GM21717 (cell line): Measurements from ENCODE around the gene SV2C.

Experiments used
- ATAC-seq: cut with Tn5 transposase; IDR thresholded peaks from one replicate; pipeline ENCODE4 v1.9.1; 2021; ENCODE audit warnings: mild to moderate bottlenecking, moderate library complexity; ENCODE audit not compliant: unreplicated experiment

SV2C gene

DNA sequence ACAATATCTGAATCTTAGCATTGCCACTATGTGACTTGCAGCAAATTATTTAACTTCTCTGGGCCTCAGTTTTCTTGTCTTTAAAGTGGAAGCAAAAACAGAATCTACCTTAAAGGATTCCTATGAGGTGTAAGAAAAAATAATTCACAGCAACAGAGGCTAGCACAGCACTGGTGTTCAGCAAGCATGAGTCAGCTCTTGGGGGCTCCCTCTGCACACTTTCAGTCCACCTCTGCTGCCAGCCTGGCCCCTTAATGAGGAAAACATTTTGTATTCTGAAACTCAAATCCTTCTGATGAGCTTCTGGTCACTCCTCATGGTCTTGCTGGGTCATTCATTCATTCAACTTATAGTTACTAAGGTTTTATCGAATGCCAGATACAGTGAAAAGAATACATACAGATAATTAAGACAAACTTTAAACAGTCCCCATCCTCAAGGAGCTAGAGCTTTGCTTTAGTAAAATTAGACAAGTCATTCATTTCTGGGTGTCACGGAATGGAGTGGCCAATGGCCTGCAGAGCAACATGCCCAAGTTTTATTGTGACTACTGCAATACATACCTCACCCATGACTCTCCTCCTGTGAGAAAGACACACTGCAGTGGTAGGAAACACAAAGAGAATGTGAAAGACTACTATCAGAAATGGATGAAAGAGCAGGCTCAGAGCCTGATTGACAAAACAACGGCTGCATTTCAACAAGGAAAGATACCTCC is 293.1 kb downstream of the SV2C start:
- no peak for ATAC-seq

DNA sequence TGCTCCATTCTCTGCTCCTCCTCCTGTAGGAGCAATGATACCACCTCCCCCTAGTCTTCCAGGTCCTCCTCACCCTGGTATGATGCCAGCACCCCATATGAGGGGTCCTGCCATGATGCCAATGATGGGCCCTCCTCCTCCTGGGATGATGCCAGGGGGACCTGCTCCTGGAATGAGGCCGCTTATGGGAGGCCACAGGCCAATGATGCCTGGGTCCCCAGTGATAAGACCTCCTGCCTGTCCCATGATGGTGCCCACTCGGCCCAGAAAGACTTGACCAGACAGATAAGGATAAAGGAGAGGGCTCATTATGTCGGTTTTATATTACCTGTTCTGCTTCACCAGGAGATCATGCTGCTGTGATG is 293.7 kb downstream of the SV2C start:
- ATAC-seq, result no peak

DNA sequence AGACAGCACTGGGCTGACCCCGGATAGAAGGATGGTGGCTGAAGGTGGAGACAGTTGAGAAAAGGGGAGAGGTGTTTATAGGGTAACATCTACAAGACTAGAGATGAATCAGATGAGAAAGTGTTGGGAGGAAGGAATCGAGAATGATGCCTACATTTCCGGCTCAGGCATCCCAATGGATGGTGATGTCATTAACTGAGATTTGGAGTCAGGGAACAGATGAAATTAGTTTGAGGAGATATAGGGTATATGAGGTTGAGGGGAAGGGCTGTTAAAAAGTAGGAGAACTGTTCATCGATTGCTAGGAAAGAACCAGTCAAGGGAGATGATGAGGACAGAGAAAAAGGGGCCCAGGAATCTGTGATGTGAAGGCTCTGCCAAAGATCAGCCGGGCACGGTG is 295.2 kb downstream of the SV2C start:
- no peak for ATAC-seq

DNA sequence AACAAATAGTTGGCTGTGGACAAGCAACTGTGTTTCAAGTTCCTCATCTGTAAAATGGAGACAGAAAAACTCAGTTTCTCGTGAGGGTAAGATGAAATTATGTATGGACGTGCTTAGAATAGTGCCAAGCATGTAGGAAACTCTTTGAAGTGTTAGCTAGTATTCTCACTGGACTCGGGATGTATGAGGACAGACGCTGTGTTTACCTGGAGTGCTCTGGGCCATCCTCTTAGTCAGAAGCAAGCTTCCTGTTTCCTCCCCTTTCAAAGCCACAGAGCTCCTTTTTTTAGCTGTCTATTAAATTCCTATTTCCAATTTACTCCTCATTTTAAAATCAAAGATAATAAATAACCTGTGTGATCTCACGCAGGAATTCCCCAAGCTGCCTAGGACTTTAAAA is 296.1 kb downstream of the SV2C start:
- ATAC-seq, result no peak

DNA sequence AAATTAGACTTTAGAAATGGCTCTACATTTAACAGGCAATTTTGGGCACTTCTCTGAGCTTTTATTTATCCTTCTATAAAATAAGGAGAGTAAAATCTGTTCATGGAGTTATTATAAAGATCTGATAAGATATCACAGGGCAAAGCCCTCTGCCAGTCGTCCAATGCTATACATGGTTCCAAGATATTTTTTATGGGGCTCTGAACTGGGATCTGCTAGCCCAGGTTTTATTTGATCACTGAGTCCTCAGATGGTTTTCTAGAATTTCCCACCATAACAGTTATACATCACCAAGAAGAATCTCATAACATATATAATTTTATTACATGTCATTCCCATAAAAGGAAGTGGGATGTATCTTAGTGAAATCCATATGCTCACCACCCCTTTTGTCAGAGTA is 296.7 kb downstream of the SV2C start:
- ATAC-seq, result no peak

DNA sequence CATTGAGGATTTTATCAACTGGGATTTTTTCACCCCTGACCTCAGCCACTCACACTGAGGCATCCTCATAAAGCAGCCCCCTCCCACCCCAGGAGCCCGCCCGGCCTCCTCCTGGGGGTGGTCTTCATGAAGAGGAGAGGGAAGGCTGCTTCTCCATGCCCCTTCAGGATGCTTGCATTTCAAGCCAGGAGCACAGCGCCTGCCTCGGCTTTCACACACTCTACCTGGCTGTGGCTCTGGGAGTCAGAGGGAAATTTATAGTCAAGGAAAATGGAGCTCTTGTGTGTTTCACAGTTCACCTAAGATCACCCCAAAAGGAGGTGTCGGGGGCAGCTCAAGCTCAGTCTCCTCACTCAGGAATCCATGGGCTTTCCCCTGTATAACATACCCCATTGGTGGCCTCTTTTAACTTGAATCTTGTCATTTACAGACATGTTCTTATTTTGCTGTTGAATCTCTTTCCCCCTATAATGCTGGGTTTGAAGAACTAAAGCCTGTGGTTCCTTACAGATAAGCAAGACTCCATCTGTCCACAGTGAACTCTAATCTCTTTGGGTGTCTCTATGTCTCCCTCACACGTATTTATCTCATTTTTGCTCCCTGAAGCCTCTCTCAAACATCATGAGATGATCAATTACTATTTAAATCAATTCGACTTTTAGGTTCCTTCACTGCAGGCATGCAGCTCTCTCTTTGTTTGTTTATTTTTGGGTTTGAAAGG is 297.3 kb downstream of the SV2C start:
- no peak for ATAC-seq

DNA sequence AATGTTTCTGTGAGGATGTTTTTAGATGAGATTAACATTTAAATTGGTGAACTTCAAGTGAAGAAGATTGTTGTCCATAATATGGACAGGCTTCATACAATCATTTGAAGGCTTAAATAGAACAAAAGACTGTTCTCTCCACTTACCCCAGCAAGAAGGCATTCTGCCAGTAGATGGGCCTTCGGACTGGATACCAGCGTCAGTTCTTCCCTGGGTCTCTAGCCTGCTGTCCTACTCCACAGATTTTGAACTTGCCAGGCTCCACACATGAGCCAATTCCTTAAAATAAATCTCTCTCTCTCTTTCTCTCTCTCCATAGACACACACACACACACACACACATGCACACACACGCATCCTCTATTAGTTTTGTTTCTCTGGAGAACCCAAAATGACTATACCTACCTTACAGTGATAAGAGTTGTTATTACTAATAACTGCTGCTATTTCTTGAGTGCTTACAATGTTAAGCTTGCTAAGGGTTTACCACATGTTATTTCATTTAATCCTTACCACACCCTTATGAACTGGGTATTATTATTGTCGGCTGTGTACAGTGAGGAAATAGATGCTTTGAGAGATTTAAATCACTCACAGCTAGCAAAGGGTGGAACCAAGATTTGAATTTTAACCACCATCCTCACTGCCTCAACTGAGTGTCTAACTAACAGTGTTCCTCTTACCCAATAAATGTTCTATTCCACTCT is 300.1 kb downstream of the SV2C start:
- no peak for ATAC-seq

DNA sequence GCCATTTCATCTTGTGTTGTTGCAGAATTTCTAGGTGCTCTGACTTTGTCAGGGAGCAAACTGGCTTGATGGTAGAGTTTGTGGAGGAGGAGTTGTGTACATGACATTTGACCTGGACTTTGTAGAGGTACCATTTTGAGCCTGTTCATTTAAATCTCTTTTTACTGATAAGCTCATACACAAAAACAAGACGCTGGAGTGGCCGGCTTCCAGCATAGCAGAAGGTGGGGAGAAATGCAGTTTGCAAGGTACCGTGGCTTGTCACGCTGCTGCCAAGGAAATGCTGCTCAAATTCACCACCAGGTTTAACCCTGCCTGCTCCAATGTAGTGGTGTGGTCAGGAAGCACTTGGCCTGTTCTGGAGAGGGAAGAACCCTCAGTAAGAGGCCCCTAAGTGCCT is 301.0 kb downstream of the SV2C start:
- no peak for ATAC-seq

DNA sequence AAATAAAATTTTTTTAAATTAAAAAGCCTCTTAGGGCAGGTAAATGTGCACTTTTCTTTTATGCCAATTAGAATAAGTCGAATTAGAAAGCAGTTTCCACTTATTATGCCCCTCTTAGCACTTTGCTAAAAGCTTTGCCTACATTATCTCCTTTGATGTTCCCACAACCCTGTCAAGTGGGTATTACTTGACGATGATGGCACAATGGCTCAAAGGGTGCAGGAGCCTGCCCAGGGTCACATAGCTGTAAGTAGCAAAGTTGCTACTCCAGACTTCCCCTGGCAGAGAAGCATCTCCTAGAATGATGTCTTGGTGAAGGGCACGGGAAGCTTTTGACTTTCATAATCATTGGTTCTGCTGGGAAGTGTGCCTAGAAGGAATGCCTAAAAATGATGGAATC is 301.5 kb downstream of the SV2C start:
- no peak for ATAC-seq

DNA sequence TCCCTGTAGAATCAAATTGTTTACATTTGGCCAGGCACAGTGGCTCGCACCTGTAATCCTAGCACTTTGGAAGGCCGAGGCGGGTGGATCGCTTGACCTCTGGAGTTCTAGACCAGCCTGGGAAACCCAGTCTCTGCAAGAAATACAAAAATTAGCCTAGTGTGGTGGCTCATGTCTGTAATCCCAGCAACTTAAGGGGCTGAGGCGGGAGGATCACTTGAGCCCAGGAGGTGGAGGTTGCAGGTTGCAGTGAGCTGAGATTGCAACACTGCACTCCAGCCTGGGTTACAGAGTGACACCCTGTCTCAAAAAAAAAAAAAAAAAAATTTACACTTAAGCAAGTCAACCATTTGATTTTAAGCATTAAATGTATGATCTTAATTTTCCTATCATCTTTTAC is 302.4 kb downstream of the SV2C start:
- ATAC-seq, result no peak

DNA sequence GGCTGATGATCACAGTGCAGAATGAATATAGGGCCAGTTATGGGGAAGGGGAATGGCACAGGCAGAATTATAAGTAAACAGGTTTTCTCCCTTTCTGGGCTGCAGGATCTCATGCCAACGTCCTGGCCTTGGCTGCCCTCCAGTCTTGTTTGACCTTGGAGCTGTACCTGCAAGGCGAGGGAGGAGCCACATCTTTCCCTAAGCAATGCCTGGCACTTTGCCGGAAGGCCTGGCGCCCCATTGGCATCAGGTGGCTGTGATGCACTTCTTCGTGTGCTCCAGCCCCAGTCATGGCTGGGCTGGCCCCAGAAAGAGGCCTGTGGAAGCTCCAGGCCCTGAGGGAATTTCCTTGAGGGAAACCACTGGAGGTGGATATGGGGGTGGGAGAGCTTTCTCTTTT is 303.2 kb downstream of the SV2C start:
- no peak for ATAC-seq

DNA sequence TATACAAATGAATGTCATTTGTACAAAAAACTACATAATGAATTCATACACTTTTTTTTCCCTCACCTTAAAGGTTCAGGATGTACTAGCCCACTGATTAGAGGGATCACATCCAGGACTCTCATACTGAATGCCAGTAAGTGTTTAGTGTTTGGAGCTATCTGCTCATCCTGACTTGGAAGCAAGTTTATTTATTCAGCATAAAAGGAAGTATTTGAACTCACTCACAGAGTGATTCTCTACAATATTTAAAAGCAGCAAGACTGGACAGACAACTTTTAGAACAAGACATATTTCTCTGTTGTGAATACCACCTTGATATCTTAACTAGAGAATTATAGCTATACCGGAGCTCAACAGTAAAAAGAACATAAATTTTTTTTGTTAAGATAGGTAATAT is 305.1 kb downstream of the SV2C start:
- no peak for ATAC-seq

DNA sequence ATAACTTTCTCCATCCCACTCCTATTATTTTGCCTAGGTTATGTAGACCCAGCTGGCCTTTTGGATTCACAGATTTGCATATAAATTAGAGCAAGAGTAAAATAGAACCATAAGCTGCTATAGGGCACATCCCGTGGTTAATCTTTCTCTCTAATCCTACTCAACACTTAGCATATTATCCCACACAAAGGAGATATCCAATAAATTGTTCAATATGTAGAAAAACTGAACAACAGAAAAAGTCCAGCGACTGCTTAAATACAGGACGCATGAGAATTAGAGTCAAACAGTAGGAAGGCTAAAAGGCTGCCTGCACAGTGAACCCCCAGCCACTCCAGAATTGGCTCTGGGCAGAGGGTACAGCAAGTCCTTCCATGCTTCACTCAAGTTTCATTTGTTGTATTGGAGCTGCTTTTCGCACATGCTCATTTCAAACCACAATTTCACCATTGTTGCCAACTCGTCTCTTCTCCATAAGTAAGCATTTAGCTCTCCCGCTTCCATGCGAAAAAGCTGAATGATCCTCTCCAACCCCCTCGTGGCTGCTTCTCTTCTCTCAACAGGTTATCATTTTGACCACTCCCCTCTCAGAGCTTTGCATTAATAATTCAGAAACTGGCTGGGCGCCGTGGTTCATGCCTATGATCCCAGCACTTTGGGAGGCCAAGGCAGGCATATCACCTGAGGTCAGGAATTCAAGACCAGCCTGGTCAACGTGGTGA is 305.8 kb downstream of the SV2C start:
- no peak for ATAC-seq

DNA sequence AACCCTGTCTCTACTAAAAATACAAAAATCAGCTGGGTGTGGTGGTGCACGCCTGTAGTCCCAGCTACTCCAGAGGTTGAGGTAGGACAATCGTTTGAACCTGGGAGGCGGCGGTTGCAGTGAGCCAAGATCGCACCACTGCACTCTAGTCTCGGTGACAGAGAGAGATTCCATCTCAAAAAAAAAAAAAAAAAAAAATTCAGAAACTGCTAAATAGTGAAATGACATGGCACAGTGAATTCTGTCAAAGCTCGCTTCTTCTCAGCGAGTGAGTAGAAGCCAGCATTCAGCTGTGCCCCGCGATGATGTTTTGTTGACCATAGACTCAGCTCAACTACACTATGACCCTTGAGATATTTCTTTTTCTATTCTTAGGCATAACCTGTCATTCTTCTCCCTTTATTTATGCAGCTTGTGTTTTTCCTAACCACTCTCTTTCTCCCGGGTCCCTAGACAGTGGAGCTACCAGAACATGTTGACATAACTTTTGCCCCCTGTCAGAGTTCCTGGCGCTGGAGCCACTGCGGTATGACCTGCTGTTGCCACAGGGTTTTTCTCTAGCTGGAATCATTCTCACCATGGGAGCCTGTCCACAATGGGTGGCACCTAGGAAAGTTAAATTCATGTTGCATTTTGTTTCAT is 306.5 kb downstream of the SV2C start:
- no peak for ATAC-seq

DNA sequence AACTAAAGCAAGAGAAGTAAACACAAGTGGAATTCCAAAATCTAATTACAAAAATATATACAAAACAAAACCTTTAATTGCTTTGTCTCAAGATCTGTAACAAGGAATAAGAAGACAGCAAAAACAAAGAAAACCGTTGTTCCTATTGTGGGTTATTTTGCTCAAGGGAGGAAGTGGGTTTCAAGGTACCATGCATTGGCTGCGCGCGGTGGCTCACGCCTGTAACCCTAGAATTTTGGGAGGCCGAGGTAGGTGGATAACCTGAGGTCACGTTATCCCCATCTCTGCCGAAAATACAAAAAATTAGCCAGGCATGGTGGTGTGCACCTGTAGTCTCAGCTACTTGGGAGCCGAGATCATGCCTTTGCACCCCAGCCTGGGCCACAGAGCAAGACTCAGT is 307.8 kb downstream of the SV2C start:
- ATAC-seq, result no peak

DNA sequence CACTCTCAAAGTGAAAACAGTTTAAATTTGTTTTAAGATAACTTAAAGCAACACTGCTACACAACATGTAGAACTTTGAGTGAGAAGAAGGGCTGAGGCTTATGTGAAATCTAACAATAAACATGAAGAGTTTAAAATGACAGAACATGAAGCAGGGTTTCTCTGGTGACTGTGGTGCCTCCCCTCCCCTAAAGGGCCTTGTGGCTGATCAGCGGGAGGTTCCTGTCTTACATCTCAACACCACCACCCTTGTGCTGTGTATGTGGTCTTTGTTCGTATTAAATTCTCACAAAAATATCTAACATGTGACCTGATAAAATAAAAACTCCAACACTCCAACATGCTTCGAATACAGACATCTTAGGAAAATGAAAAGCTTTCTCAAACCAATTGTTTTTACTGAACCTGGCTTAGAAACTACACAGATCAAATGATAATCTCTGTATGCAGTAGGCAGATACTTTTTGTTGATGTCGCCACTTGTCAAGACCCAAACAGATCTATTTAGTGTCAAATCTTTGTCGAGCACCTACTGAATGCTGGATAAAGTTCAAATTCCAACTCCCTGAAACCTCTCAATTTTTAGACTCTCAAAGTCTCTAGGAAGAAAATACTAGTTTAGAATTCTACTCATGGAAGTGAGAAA is 310.0 kb downstream of the SV2C start:
- no peak for ATAC-seq

DNA sequence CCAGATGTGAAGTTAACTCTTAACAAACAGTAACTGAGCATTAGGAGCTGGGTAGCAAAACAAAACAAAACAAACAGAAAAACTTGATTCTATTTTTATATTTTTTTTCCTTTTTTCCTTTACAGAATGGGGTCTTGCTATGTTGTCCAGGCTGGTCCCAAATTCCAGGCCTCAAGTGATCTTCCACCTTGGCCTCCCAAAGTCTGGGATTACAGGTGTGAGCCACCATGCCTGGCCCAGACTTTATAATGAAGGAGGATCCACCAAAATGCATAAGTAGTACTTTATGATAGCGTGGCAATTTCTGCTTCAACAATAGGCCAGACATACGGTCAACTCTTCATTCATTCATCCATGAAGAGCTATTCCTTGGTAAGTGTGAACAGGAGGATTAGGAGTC is 314.0 kb downstream of the SV2C start:
- ATAC-seq, result no peak

DNA sequence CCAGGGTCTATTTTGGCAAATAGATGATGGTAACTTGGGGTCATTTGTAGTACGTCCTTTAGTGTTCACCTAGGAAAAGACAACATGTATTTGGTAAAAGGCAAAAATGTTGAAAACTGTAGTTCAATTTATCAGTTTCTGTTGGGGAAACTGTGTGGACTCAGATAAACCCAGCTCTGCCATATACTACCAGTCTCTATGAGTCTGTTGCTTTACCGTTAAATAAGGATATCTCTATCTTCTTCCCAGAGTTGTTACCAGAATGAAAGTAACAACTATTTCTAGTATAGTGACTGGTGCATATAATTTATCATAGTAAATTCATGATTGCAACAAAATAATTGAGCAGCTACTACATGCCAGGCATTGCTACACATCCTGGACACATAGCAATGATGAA is 316.1 kb downstream of the SV2C start:
- no peak for ATAC-seq

DNA sequence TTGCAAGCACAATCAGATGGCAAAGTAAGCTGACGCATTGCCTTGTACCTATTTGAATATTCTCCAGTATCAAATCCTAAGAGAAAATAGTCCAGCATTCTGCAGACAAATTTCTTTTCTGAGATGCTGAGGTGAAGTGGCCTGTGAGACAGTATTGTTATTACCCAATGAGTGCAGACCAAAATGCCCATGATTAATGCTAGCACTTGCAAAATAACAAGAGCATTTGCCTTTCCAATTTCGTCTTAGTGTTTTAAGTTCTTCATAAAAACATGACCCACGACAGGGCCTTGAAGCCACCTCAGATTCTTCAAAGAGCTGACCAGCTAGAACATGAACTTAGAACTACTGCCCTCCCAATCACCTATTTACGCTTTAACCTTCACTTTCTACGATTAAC is 317.3 kb downstream of the SV2C start:
- no peak for ATAC-seq

DNA sequence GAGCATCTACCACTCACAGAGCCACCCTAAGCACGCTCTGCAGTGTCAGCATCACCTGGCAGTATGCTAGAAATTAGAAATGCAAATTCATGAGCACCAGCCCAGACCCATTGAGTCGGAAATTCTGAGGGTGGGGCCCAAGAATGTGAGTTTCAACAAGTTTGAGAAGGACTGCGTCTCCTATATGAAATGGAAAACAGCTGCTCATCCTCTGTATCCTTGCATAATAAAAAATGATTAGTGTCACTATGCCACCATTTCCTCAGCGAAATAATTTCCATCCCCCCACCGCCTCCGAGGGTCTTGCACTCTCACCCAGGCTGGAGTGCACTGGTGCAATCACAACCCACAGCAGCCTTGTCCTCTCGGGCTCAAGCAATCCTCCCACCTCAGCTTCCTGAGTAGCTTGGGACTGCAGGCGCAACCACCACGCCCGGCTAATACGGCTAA is 318.6 kb downstream of the SV2C start:
- peak; percentile 29 for ATAC-seq
